ENCODE data around the gene ATOX1.
"Not testable (repeated sequence)": the region's sequence is repeated elsewhere in the genome, so short reads cannot be mapped to it uniquely, and the experiment has no call there.

The ATOX1 gene

DNA sequence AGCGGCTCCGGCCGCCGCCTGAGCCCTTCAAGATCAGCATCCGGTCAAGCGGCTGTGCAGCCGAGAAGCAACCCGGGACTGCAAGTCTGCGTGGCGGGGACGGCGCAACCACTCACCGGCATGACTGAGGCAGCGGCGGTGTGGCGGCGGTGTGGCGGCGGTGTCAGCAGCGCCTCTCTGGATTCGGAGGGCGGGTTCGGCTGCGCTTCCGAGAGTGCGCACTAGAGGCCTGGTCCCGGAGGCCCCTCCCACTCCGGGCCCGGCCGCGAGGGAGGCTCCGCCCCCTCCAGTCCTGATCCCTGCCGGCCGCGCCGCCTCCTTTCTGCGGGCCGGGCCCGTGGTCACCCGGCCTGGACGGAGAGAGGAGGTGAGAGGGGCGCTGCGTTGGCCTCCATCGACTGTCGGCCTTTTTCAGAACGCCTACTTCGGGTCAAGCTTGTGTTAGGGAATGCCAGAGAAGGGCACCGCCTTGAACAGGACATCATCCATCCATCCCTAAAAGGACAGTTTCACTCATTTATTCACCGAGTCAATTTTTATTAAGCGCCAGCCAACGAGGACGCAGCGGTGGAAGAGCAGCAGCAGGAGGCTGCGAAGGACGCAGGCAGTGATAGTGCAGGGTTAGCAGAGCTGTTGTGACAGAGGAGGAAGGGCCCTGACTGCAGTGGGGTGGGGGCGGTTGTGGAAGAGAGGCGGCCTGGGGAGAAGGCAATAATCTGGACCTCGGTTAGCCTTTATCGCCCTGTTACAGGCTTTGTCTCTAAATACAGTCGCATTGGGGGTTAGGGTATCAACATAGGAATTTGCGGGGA is at the start of gene ATOX1:
Gene ATOX1, minus strand, starts transcription at position 202 of the 812 bp plus-strand sequence. Its CDS starts 80 bp downstream, at position 122.
- peak; percentile 88 for DNase-seq (ENCODE audit: low read depth)

GRCh38 chr5:151805414-151806223 is 47.2 kb upstream of the ATOX1 start:
- no peak for DNase-seq (ENCODE audit: low read depth)

DNA sequence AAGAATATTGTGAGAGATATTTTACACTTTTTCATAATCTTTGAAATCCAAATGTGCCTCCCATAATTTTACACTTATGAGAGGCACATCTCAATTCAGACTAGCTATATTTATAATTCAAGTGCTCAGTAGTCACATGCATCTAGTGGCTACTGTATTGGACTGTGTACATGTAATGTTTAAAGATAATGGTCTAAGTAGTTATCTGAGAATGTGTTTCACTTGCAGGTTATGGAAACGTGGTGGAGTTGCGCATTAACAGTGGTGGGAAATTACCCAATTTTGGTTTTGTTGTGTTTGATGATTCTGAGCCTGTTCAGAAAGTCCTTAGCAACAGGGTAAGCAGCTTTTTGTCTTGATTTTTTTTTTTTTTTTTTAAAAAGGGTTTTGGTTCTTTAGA is 42.1 kb upstream of the ATOX1 start:
- no peak for DNase-seq (ENCODE audit: low read depth)

DNA sequence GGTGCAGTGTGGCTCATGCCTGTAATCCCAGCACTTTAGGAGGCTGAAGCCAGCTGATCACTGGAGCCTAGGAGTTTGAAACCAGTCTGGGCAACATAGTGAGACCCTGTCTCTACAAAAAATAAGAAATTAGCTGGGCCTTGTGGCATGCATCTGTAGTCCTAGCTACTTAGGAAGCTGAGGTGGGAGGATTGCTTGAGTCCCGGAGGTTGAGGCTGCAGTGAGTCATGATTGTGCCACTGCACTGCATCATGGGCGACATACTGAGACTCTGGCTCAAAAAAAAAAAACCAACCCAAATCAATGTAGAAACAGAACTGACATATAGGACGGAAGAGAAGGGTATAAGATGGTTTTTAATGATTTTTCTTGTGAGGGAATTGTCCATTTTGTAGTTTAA is 41.0 kb upstream of the ATOX1 start:
- DNase-seq (ENCODE audit: low read depth), result peak; percentile 8

DNA sequence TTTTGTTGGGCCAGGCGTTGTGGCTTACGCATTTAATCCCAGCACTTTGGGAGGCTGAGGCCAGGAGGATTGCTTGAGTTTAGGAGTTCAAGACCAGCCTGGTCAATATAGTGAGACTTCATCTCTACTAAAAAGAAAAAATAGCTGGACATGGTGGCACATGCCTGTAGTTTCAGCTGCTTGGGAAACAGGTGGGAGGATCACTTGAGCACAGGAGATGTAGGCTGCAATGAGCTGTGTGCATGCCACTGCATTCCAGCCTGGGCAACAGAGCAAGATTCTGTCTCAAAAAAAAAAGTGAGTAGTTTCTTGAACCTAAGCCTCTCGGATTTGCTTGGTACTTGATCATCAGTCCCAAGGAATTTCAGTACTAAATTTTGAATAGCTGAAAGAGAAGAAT is 40.2 kb upstream of the ATOX1 start:
- DNase-seq (ENCODE audit: low read depth), result no peak

DNA sequence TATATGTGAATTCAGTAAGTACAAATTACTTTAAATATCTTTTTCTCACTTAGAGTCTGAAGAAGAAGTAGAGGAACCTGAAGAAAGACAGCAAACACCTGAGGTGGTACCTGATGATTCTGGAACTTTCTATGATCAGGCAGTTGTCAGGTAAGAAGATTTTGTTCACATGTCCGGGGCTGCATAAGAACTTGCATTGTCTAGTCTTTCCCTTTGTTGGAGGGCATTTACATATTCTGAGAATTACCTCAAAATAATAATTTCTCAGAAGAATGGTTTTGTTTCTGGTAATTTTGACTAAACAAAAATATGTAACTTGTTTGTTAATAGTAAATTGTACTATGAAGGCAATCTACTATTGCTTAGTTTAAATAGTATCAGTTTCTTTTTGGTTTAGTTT is 37.0 kb upstream of the ATOX1 start:
- DNase-seq (ENCODE audit: low read depth), result no peak

DNA sequence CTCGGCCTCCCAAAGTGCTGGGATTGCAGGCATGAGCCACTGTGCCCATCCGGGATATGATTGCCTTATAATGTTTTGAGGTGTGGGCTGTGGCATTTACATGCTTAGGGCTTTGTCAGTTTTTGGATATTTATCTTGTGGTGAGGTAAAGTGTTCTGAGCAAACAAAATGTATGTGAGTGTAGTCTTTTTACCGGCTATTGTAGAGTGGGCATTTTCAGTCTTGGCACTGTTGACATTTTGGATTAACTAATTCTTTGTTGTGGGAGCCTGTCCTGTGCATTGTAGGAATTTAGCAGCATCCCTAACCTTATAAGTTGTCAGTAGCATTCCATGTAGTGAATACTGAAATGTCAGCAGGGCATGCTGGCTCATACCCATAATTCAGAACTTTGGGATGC is 34.9 kb upstream of the ATOX1 start:
- DNase-seq (ENCODE audit: low read depth), result no peak

DNA sequence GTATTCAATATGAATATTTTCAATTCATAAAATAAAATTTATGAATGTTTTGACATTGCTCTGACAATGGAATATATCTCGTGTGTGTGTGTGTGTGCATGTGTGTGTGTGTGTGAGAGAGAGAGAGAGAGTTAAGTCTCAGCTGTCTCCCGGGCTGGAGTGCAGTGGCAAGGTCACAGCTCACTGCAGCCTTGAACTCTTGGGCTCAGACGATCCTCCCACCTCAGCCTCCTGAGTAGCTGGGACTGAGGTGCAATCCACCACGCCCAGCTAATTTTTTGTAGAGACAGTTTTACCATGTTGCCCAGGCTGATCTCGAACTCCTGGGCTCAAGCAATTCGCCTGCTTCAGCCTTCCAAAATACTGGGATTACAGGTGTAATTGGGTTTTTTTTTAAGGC is 29.4 kb upstream of the ATOX1 start:
- no peak for DNase-seq (ENCODE audit: low read depth)

GRCh38 chr5:151786468-151786867 is 28.0 kb upstream of the ATOX1 start:
- DNase-seq (ENCODE audit: low read depth), result no peak

- no peak for DNase-seq (ENCODE audit: low read depth)
Observed at GRCh38 chr5:151784141-151784540, 25.7 kb upstream of the ATOX1 start.

DNA sequence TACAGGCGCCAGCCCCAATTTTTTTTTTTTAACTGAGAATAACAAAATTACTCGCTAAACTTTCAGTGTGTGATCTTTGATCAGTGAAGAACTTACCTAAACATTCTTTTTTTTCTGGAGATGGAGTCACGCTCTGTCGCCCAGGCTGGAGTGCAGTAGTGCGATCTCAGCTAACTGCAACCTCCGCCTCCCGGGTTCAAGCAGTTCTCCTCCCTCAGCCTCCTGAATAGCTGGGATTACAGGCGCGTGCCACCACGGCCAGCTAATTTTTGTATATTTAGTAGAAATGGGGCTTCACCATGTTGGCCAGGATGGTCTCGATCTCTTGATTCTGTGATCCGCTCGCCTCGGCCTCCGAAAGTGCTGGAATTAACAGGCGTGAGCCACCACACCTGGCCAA is 25.2 kb upstream of the ATOX1 start:
- DNase-seq (ENCODE audit: low read depth), result not testable (repeated sequence)

DNA sequence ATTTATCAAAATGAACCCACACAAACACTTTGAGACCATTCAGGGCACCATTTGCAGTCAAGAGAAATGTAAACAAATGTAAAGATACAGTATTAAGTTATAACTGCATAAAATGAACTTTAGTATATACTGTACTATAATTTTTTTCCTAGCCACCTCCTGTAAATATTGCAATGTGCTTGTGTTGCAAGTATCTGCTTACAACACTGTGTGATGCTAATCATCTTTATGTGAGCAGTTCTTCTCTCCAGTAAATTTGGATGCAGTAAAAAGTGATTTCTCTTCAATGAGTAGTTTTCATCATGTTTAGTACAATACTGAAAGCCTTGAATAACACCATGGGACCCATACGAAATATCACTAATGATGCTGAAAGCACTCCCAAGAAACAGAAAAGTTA is 22.8 kb upstream of the ATOX1 start:
- DNase-seq (ENCODE audit: low read depth), result no peak

DNA sequence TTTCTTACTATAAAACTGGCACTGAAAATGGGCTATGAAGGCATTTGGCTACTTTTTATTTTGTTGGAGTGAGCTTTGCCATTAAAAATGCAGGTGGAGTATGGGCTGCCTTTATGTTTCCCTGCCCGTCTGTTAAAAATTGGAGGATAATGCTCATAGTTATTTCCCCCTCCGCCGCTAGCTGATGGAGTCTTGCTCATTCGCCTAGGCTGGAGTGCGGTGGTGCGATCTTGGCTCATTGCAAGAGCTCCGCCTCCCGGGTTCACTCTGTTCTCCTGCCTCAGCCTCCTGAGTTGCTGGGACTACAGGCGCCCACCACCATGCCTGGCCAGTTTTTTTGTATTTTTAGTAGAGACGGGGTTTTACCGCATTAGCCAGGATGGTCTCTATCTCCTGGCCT is 21.9 kb upstream of the ATOX1 start:
- DNase-seq (ENCODE audit: low read depth), result no peak

DNA sequence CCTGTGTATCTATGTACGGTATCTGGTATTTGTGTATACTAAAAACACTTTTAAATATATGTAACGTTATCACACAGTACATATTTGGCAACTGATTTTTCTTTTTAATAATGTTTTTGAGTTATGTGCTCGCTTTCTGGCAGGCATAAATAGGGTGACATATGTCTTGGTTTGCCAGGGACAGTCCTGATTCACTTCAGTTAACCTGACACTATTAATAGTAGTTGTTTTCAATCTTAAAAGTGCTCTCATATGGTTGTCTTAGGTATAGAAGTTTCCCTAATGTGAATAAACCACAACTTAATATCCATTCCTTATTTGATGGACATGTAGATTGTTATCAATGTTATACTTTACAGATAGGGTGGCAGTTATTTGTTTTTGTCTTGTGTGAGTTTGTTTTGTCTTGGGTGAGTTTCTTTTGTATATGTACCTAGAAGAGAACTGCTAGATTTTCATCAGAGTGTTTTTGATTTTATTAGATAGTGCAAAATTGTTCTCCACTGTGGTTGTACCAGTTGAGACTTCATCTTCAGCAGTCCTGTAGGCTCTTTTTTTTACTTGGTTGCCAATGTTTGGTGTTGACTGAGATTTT is 21.2 kb upstream of the ATOX1 start:
- DNase-seq (ENCODE audit: low read depth), result no peak

DNA sequence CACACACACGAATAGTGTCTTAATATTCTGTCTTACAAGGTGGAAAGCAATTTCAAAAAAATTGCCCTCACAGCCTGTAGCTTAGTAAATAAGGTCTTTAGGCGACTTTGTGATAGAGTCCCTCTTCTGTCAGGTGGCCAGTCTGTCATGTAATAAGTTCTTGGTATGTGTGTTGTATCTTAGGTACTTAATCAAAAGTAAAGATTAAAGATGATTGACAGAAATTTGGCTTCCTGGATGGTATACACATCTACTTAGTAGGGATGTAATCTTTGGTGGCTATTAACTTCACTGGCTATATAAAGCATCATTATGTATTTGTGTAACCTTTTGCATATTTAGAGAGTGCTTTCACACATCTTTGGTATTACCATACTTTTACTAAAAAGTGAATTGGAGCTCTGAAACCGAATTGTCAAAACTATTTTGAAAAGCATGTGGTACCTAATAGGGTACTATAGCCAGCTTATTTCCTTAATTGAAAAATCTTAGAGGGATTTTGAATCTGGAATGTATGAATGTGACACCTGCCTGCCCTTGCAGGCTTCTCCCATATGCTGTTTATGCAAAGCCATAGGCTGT is 16.7 kb upstream of the ATOX1 start:
- no peak for DNase-seq (ENCODE audit: low read depth)

DNA sequence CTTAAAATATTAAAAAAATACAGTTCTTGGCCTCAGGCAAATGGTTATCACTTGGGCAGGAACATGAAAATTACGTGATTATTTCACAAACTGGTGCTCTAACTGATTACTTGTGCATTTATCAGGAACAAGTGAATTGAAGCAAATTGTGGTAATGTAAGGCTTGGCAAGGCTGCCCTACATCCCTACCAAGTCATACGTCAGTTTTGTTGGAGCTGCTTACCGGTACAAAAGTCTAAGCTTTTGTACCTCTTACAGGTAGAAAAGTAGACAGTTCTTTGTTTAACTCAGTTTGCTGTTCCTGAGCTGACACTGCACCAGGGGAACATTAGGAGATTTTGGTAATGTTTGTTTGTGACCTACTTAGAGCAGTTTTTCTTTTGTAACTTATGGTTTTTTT is 15.5 kb upstream of the ATOX1 start:
- no peak for DNase-seq (ENCODE audit: low read depth)

- no peak for DNase-seq (ENCODE audit: low read depth)
Observed at GRCh38 chr5:151772846-151773561, 14.6 kb upstream of the ATOX1 start.

- DNase-seq (ENCODE audit: low read depth), result peak; percentile 23
Observed at GRCh38 chr5:151772029-151772845, 13.8 kb upstream of the ATOX1 start.

DNA sequence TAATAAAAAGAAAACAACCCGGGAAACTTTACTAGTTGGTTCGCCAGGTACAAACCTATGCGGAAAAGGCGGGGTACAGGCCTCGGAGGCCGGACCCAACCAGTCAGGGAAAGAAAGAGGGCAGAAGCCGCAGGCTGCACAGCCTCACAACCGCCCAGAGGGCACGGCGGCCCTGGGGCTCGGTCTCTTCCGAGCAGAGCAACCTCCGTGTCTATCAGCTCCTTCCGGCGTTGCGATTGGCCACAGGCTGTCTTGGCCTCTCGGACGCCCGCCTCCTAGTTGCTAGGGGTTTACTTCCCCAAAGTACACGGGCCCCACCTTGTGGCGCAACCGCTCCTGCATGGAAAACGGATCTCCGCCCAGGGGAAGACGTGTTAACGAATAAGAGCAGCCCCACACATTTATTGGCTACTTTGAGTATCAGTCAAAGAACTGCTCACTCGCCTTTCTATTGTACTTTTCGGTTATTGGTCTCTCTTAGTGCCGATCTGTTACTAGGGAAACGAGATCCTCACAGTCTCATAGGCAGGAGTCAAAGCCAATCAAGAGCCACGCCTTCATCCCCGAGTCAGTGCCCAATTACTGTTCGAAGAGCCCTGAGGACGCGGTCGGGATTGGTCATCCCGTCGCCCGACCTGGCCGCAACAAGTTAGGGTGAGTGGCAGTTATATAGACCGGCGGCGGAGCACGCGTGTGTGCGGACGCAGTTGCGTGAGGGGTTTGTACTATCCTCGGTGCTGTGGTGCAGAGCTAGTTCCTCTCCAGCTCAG is 13.0 kb upstream of the ATOX1 start, which contains the start of gene G3BP1:
Gene G3BP1, plus strand, starts transcription at position 696 of the 770 bp plus-strand sequence. CDS start 14,667 bp downstream, outside the sequence.
- DNase-seq (ENCODE audit: low read depth), result peak; percentile 95

Data from activated T-cell treated with anti-CD3 and anti-CD28 coated beads for 48 hours (primary cell).